ENCODE results near the gene MYO1H.
A peak's percentile ranks its signal among the peaks of the same experiment; 100 is the strongest.

Gene MYO1H

DNA sequence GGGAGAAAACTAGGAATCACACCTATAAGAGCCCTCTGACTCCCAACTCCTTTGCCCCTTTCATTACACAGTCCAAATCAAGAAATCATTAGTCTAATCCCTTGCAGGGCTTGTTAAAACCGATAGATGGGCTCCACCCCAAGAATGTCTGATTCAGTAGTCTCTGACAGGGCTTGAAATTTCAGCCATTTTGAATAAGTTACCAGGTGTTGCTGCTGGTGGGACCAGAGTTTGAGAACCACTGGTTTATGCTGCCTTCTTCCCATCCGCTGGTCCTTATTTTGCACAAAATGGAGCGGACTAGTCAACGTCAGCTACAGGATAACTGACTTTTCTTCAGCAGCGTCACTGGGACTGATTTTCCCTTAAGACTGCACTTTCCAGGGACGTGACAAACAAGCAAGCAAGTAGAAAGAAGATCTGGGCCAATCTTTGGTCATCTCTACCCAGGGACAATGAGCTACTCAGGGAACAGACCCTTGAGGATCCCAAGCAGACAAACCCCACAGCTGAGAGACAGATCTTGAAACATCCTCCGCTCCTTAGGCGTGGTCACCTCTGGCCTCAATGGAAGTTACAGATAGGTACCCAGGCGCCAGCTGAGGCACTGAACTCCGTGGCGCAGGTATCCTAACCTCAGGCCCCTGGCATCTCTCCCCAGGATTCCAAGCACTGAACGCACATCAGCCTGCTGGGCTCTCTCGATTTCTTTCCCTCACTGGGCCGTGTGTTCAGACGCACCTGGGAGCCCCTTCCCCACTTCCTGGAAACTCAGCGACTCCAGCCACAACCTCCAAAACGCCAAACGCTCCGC, 128.5 kb downstream of the MYO1H start:
- no peak for DNase-seq

DNA sequence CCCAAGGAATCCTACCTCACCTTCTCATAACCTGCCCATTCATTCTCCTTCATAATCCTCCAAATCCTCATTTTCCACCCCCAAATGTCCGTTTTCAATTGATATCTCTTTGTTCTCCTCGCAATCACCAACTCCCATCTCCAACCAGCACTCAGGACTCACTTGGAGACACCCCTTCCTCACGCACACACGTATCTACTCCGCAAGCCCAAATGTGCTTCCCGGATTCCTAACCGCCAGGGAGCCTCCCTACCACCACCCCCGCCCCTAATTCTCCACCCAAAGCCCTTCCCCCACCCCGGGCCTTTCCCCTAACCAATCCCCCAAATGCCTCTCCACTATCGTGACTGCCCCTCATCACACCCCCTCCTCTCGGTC, 129.1 kb downstream of the MYO1H start:
- no peak for DNase-seq

DNA sequence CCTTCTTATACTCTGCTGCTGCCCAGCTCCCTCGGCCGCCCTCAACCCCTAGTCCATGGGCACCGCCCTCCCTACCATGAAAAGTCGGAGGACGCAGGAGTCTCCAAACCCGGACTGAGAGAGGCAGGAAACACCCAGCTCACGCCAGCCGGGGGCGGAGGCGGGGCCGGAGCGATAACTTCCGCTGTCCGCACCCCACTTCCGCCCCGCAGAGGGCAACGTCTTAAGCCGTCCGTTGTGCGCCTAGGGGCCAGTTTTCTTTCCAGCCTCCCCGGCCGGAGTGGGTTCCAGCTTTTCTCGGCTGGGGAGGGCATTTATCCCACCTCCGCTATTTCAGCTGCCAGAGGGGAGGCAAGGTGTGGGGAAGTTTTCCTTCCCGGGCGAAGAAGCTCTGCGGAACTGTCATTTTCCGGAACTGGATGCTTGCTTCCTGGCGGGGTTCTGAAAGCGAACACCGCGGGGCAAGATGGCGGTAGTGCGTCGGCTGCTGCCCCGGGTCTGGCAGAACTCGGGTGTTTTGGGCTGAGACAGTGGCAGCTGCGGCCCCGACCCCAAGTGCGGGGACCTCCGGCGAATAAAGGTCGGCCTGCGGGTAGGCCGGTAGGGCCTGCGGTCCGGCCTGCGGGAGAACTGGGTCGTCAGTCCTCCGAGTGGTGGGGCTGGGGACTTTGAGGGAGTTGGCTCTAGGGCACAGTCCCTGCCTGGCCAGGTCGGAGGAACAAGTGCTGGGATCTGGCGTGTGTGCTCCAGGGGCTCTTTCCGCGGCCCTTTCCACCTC, 129.7 kb downstream of the MYO1H start, which contains the start of the genes KCTD10 and UBE3B:
Gene KCTD10 (minus strand): TSS at position 116 of the 778 bp plus-strand sequence. CDS start 38 bp downstream, at position 78.
Gene UBE3B (plus strand): TSS at position 450 of the 778 bp plus-strand sequence. CDS start 5,918 bp downstream, outside the sequence.
- DNase-seq, result peak; percentile 77 to 79

DNA sequence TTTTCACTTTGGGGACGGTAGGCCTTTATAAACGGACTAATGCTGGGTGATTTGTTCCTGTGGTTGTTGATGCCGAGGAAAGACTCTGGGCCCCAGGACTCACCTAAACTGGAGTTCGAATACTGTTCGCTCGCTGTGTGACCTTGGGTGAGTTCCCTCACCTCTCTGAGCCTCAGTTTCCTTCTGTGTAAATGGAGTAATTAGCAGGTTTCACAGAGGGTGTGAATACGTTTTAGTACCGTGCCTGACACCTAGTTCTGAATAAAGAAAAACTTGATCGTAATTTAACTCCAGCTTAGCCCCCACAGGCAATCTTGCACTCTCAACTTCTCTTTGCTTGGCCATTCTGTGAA, 130.2 kb downstream of the MYO1H start:
- no peak for DNase-seq

DNA sequence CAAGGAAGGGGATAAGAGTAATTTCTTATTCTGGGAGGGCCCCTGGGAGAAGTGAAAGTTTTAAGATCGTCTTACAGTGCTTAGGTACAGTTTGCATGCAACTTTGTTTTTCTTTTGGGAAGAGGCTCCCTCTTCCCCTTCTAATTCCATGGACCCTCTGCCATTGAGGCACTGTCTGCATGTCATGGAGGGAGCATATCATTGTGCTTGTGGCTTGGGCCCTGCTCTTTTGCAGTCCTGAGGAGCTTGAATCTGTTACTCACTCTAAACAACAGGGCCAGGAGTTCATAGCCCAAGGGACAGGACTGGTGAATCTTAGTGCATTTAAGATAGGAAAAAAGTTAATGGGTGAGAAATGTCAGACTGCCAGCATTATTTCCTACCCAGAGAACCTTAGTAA, 132.1 kb downstream of the MYO1H start:
- no peak for DNase-seq

DNA sequence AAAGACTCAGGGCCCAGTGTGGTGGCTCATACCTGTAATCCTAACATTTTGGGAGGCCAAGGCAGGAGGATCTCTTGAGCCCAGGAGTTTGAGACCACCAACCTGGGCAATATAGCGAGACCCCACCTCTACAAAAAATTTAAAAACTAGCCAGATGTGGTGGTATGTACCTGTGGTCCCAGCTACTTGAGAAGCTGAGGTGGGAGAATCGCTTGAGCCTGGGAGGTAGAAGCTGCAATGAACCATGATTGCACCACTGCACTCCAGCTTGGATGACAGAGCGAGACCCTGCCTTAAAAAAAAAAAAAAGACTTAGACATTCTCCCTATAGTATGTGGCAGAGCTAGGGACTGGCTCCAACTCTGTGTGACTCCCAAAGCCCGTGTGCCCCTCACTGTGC, 132.7 kb downstream of the MYO1H start:
- DNase-seq, result no peak

DNA sequence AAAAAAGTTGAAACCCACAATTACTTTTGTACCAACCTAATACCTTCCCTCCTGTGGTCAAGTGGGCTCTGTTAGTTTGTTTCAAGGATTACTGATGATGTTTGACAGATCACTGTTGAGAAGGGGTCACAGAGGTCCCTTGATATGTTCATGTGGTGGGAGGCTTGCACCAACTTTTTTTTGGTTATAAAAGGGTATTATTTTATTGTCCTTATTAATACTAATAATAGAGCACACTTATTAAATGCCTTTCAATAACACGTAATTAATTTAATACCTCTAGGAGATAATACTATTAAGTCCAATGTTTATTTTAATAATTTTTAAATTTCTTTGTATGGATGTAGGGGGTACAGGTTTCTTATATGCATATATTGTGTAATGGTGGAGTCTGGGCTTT, 134.2 kb downstream of the MYO1H start:
- DNase-seq, result no peak

DNA sequence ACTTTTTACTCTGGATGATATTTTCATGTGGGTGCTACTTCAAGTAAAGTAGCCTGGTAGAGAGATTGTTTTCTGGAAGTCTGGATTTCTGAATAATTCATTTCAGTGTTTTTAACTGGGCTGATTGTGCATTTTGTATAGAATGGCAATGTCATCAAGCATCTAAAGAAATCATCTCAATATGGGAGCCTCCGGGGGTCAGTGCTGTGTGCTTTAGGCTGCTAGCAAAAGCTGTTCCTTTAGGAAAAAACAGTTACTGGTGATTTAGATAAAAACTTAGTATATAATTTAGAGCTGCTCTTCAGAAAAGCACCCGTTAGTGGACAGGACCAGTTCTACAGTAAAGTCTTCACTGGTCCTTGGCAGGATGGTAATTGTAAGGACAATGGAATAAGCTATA, 134.8 kb downstream of the MYO1H start:
- DNase-seq, result no peak

DNA sequence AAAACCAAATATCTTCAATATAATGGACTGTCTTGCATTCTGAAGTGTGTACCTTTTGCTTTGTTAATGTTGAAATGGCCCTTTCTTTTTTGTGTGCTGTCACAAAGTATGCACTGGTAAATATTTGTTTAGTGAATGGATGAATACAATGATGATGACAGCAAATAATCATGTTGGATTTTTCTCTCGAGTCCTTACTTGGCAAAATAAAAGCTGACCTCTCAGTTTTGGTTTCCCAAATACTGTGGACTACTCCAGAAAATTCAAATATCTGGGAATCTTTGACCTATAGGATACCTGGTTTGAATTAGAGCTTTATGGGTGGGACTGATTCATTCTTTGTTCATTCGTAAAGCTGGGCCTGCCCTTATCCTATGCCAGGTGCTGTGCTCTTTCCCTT, 135.2 kb downstream of the MYO1H start:
- DNase-seq, result no peak

DNA sequence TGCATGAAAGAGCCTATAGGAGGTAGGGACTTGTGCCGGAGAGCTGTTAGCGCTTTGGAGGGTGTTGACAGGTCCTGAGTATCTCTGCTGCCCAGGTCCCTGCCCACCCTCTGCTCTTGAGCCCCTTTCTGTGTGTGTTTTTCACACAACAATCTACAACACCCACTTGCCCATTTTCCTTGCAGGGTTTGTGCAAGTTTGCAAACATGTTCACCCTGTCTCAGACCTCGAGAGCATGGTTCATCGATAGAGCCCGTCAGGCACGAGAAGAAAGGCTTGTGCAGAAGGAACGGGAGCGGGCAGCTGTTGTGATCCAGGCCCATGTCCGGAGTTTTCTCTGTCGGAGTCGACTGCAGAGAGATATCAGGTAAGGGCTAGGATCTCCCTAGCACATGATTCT, 135.6 kb downstream of the MYO1H start:
- DNase-seq, result no peak

DNA sequence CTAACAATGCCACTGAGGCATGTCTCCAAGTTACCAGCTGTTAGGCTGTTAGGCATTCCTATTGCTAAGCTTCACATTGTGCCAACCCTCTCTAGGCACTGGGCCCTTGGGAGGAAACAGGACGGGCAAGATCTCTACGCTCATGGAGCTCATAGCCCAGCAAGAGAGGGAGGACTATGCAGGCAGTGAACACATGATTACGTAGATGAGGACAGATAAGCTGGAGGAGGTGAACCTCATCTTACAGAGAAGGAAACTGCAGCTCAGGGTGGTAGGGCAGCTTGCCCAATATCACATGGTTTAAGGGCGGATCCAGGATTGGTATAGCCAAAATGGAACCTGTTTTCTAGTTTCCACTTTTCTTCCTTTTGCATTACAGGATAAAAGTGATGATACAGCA, 137.5 kb downstream of the MYO1H start:
- no peak for DNase-seq

DNA sequence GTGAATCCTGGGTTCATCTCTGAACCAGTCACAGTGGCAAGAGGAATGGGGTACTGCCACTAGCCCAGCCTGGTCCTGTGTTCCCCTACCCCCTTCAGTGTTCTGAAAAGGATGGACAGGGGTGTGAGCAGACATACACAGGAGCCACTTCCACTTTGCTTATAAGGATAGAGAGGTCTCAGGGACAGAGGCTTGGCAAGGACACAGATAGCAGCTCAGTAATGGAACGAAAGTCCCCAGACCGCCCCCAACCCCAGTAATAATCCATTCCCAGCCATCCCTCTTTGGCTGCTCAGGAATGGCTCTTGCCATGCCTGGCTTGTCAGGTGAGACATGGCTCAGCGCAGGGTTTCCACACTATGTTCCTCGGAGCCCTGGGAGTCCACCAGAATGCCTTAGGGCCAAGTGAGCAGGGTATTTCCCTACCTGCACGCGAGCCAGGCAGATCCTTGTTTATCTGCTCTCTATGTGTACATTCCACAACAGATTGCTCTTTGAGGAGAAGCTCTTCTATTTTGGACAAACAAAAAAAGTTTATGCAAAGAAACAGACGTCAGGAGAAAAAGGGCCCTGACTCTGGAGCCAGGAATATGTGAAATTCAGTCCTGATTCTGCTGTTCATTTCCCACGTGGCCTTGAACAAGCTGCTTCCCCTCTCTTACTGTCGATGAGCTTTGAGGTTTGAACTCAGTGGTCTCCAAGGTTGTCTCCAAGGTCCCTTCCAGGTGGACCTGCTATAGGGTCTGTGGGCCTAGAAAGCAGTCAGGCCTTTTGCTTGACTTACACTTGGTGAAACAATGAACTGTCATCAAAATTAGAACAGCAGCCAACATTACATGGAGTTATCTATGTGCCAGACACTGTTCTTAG, 139.7 kb downstream of the MYO1H start:
- no peak for DNase-seq

DNA sequence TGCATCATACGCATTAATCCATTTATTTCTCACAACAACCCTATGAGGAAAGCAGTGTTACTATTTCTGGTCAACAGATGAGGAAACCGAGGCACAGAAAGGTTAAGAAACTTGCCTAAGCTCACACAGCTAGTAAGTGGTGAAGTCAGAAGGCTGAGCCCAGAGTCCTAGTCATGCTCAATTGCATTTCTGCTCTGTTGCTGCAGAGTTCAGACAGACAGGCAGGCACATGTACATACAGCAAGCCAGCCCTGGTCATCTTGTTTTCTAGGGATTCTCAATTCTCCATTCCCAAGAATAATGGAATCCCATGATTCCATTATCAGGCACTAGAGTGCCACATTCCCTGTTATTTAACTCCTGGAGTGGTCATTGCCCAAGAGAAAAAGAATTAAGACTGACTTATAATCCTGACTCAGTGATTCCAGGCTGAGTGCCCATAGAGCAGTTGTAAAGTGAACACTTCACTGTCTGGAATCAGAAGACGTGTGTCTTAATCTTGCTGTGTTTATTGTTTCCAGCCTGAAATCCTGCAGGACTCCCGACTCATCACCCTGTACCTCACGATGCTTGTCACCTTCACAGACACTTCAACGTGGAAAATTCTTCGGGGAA, 140.5 kb downstream of the MYO1H start:
- no peak for DNase-seq

DNA sequence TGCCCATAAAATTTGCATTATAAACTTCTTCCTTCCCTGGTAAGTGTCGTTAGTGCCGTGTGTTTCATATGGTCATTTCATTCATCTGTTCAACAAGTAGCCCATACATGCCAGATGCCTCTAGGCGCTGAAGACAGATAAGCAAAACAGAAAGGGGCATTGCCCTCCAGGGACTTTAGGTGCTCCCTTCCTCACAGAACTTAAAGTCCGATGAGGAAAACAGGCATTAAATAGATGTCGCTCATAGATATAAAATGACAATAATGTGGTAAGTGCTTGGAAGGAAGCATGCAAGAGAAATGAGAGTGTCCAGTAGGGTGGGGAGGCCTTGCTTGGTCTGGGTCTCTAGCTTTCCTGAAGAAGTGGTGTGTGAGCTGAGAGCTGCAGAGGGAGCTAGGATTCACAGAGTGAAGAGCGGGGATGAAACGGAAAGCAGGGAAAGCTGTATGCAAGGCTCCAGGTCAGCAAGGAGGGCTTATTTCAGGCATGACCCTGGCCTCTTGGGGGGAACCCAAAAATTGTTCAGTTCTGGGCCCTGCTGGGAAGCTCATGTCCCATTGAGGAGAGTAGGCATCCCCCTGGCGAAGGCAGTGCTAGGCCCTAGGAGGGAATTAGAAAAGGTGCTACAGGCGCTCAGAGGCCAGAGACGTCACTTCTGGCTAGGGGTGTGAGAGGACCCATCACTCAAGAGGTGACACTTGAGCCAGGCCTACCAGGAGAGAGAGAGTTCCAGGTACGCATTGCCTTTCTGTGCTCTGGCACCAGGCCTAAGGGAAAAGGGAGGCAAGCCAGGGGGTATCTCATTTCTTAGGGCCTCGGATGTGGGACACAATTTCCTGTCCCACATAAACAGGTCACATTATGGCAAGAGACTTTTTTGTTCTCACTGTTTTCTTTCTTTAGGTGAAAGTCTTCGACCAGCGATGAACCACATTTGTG, 141.6 kb downstream of the MYO1H start:
- DNase-seq, result no peak

DNA sequence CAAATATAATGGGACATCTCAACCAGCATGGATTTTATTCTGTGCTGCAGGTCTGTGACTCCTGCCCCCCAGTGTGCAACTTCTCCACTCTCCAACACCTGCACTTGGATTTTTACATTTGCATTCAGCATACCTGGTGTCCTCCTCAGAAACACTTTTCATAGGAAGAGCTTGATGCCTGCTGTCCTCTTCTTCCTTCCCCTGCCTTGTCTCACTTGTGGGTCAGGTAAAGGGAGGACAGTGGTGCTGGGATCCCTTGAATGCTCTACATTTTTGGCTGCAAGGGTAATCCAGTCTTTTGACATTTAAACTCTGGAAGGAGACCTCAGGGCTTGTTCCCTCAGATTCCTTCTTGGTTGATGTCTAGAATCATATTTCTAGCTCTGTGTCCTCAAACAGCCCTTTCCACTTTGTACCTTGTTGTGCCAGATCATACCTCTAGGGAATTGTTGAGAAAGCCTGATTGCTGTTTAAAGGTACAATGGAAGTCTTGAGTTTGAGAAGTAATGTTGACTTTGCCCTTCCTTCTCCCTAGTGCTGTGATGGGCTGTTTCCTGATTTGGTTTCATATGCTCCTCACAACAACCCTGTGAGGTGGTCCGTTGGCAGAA, 142.4 kb downstream of the MYO1H start:
- DNase-seq, result no peak

DNA sequence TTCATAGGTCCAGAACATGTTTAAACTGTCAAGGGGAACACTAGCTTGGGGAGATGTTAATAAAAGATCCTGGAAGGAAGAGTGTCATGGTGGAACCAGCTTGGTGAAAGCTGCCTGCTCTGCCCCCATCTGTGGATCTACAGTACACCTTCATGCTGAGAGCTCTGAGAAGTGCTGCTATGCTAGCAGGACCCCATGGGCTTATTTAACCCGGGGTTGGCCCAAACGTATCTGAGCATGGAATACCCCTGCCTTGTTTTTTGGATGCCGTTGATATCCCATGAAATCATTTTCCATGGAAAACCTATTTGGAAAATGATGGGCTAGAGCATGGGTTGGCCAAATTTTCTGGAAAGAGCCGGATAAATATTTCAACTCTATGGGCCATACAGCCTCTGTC, 144.0 kb downstream of the MYO1H start:
- DNase-seq, result no peak

DNA sequence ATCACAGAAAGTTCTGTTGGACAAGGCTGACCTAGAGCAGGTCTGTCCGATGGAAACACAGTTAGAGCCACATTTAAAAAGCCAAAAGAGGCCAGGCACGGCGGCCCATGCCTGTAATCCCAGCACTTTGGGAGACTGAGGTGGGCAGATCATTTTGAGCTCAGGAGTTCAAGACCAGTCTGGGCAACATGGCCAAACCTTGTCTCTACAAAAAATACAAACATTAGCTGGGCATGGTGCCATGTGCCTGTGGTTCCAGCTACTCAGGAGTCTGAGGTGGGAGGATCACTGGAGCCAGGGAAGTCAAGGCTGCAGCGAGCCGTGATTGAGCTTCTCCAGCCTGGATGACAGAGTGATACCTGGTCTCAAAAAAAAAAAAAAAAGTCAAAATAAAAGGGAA, 144.7 kb downstream of the MYO1H start:
- no peak for DNase-seq

DNA sequence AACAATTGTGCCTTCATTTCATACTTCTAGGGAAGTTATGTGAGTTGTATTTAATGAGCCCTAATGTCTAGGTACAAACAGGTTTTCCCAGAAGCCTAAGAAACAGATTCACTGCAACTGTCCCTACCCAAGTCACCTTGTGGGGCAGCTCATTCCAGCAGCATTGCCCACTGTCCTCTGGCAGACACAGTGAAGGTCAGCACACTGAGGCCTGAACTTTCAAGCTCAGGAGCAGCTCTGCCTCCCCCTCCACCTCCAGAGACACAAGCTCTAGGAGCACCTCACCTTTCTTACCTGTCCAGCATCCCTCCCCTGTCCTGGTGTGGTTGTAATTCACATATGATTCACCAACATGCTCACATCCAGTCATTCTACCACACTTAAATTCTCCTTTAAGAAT, 145.4 kb downstream of the MYO1H start:
- no peak for DNase-seq

DNA sequence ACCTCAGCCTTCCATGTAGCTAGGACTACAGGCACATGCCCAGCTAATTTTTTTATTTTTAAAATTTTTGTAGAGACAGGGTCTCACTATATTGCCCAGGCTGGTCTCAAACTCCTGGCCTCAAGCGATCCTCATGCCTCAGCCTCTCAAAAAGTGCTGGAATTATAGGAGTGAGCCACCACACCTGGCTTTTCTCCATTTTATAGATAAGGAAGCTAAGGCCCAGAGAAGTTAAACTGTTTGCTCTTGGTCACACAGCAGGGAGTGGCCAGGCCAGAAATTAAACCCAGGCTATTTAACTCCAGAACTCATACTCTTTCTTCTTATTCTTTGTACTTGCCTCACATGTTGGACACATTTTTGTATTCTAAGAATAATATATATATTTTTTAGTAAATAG, 146.2 kb downstream of the MYO1H start:
- DNase-seq, result no peak

DNA sequence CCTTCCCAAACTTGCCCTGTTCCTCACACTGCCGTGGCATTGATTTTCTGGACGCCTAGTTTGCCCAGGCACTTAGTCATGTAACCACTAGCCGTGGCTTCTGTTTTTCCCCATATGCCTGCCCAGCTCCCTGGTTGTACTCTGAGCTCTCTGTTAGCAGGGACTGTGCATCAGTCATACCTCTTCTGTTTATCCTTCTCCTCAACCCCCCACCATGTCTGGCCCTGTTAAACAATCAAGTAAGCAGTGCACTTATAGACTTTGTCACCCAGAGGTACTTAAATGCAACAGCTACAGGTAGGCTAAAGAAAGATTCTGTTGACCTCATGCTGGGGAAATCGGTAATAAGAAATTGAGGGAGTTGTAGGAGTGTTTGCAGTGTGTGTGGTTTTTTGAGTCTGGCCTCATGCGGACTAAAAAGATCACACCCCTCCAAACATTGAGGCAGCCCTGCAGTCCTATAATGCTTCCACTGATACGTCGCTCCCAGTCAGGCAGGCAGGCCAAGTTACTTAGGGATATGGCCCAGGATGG, 146.7 kb downstream of the MYO1H start:
- DNase-seq, result no peak

DNA sequence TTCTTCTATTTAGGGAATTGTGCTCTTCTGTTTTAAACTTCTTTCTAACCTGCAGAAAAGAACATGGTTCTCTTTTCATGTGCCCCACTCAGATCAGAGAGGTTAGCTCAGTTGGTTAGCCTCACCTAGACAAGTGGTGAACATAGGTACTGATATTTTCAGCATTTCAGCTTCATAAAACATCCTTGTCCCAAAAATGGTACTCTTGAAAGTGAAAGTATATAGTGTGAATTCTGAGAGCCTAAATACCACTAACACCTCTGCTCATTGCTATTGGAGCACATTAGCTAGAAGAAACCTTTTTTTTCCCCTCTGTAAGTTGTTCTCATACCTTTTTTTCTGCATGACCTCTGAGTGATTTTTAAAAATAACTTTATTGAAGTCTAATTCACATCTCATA, 147.3 kb downstream of the MYO1H start:
- DNase-seq, result no peak
